Naive thymus-derived CD4-positive, alpha-beta T cell (primary cell): ENCODE measurements around the gene RPTOR. TPM values are rescaled to one million over a fixed set of nuclear protein-coding genes. Genes with fewer than 3 reads are reported as not detected.
A peak's percentile ranks its signal among the peaks of the same experiment; 100 is the strongest.

Source experiments
- ATAC-seq: fragments of 150-1000 bp; cut with Tn5 transposase; 2 replicates; pipeline ENCODE4 v1.10.0; 2021; ENCODE audit warnings: mild to moderate bottlenecking, moderate library complexity
- CTCF ChIA-PET: fragments of 350-600 bp; sonication (Branson Sonifier 250); formaldehyde crosslinking; loops from one replicate; lab custom pipeline; 2021; ENCODE audit warnings: antibody characterized with exemption; lab: Charles Lee
- POLR2A ChIA-PET: fragments of 350-600 bp; sonication (Branson Sonifier 250); formaldehyde crosslinking; loops from one replicate; lab custom pipeline; 2021; ENCODE audit warnings: antibody characterized with exemption, inconsistent platforms; lab: Charles Lee
- DNase-seq, 9 donors: peaks; one replicate each; pipeline versions ENCODE4 v3.0.0 to v3.0.0-alpha.2; 2020 to 2022; ENCODE audit warnings: mixed read lengths in 1 of 9
- H3K27ac ChIP-seq: one replicate; pipeline ENCODE4 v1.7.0; 2013; ENCODE audit warnings: mild to moderate bottlenecking, low read depth, low read length, moderate library complexity
- H3K27me3 ChIP-seq, 2 donors: one replicate each; pipeline ENCODE4 v1.7.0; 2013; ENCODE audit warnings: low read length in 2 of 2, mild to moderate bottlenecking in 2 of 2, moderate library complexity in 2 of 2; ENCODE audit not compliant: control insufficient read depth in 2 of 2, insufficient read depth in 2 of 2
- H3K36me3 ChIP-seq, 3 experiments: 1 replicate in 2 of 3; 2 replicates in 1 of 3; pipeline ENCODE4 v1.7.0; 2013; ENCODE audit warnings: low read length in 3 of 3, mild to moderate bottlenecking in 3 of 3, moderate library complexity in 1 of 3; ENCODE audit not compliant: insufficient read depth in 3 of 3, control insufficient read depth in 2 of 3
- H3K4me1 ChIP-seq, 2 donors: one replicate each; pipeline ENCODE4 v1.7.0; 2013; ENCODE audit warnings: low read length in 2 of 2, mild to moderate bottlenecking in 2 of 2, moderate library complexity in 1 of 2; ENCODE audit not compliant: control insufficient read depth in 2 of 2, insufficient read depth in 2 of 2
- H3K4me3 ChIP-seq: 2 replicates; pipeline ENCODE4 v1.7.0; 2013; ENCODE audit warnings: mild to moderate bottlenecking, low read length
- H3K9me3 ChIP-seq, 3 experiments: 1 replicate in 2 of 3; 2 replicates in 1 of 3; pipeline ENCODE4 v1.7.0; 2013; ENCODE audit warnings: low read length in 3 of 3; ENCODE audit not compliant: control insufficient read depth in 2 of 3
- H3K27ac Mint-ChIP-seq, 9 donors: one replicate each; pipeline ENCODE4 v1.8.0; 2020 to 2022; ENCODE audit warnings: mixed read lengths in 9 of 9, mild to moderate bottlenecking in 8 of 9, moderate library complexity in 5 of 9, inconsistent platforms in 2 of 9
- H3K27me3 Mint-ChIP-seq, 5 donors: one replicate each; pipeline ENCODE4 v1.8.0; 2021 to 2022; ENCODE audit warnings: mixed read lengths in 5 of 5, mild to moderate bottlenecking in 1 of 5
- H3K36me3 Mint-ChIP-seq, 5 donors: one replicate each; pipeline ENCODE4 v1.8.0; 2020 to 2022; ENCODE audit warnings: mixed read lengths in 5 of 5, mild to moderate bottlenecking in 3 of 5, inconsistent platforms in 1 of 5
- H3K4me1 Mint-ChIP-seq, 7 donors: one replicate each; pipeline ENCODE4 v1.8.0; 2020 to 2022; ENCODE audit warnings: mixed read lengths in 7 of 7, mild to moderate bottlenecking in 3 of 7, inconsistent platforms in 1 of 7
- H3K4me3 Mint-ChIP-seq, 10 donors: one replicate each; pipeline ENCODE4 v1.8.0; 2020 to 2022; ENCODE audit warnings: mild to moderate bottlenecking in 10 of 10, mixed read lengths in 10 of 10, moderate library complexity in 6 of 10, inconsistent platforms in 2 of 10
- H3K9me3 Mint-ChIP-seq, 11 donors: one replicate each; pipeline ENCODE4 v1.8.0; 2020 to 2022; ENCODE audit warnings: mixed read lengths in 11 of 11, mild to moderate bottlenecking in 4 of 11, inconsistent platforms in 1 of 11, moderate library complexity in 1 of 11
- intact Hi-C, 2 donors: fragments of 100-400 bp; cut with micrococcal nuclease; formaldehyde crosslinking; loops; one replicate each; pipeline ENCODE4 v1.15.1; 2023
- polyA plus RNA-seq, 2 donors: library from polyadenylated mRNA; unstranded; fragments of 300-500 nt; fragmentation: Illumina TruSeq; gene quantifications; one replicate each; pipeline ENCODE4 v1.2.3, GENCODE V29; 2021
- total RNA-seq, 6 experiments: library from RNA in 5 of 6; stranded (reverse) in 5 of 6; gene quantifications; 1 replicate in 5 of 6; 2 replicates in 1 of 6; pipeline ENCODE4 v1.2.3 and lab custom pipeline; 2021 to 2026

Gene RPTOR
- total and polyA plus RNA-seq, 7 experiments from 2014 or later = 10.9 to 89.8 (median 59.9) TPM

DNA sequence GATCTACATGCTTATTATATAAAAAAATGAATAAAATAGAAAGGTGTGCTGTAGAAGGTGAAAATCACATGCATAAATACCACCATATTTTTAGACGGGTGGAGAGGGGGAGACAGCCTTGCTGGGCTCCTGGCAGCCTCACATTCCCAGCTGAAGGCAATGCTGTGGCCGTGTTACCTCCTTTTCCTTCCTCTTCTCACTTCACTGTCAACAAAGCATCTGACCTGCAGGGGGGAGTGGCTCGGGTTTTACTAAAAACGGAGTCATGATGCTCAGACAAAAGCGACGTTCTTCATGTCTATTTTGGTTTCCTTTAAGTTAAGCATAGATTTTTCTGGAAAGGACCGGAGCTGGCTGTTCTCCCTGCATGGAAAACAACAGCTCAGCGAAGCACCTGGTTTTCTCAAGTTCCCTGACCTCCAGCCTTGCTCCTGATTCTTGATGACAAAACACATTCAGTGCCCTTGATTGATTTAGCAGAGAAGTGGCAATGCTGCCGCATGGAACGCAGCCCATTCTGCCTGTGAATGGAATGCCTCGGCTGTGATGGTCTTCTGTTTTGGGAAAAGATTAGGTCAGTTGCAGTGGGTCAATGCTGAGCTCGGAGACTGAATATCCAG, 5.5 kb upstream of the RPTOR start:
- H3K4me1 ChIP-seq = peaks cover 0 to 4% of the 10 kb centered on the region in 2 donors
- intact Hi-C loops = no loop called here
- no peaks in the 10 kb centered on the region for H3K27me3 ChIP-seq
- H3K4me3 ChIP-seq = no peak overlapping the region
- Mint-ChIP-seq H3K4me3 (peak overlapping the region in 5 of 10 donors; percentile 8 to 50 (median 29)), H3K27ac (no peak overlapping the region), H3K27me3 (peaks cover 0 to 12% (median 6%) of the 10 kb centered on the region in 5 donors), H3K4me1 (peaks cover 8 to 10% (median 9%) of the 10 kb centered on the region in 7 donors), H3K36me3 (no peaks in the 10 kb centered on the region), H3K9me3 (no peaks in the 10 kb centered on the region)
- peak in 4 of 9 donors; percentile 5 to 33 (median 10) for DNase-seq
- no peaks in the 10 kb centered on the region for H3K36me3 ChIP-seq
- H3K9me3 ChIP-seq = no peaks in the 10 kb centered on the region
- ChIA-PET POLR2A (interaction anchor here (0.7 kb wide), 1 partner anchor 479 kb away, joined by 3 read pairs; no protein-coding TSS in a partner anchor), CTCF (interaction anchor here (0.6 to 1.0 kb wide), 2 partner anchors 180 to 360 kb away, joined by 3 read pairs; no protein-coding TSS in a partner anchor)
- no peak overlapping the region for H3K27ac ChIP-seq
- ATAC-seq = no peak

DNA sequence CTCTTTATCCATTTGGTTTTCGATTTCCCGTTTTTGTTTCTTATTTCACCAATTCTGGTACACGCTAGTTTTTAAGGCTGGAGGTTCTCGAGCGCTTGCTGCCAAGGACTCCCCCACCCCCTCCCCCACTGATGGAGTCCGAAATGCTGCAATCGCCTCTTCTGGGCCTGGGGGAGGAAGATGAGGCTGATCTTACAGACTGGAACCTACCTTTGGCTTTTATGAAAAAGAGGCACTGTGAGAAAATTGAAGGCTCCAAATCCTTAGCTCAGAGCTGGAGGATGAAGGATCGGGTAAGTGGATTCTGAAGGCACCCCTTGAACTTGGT, 825 bp downstream of the RPTOR start:
- peaks cover 0 to 7% (median 3%) of the 10 kb centered on the region in 5 donors for H3K36me3 Mint-ChIP-seq
- peak overlapping the region in 7 of 9 donors; percentile 28 to 97 (median 91) for H3K27ac Mint-ChIP-seq
- DNase-seq (no peak), ATAC-seq (no peak)
- peaks cover 13 to 15% of the 10 kb centered on the region in 2 donors for H3K4me1 ChIP-seq
- intact Hi-C loops = loop anchor here (2.0 to 10.0 kb wide), 5 partner anchors 29 to 677 kb away; partner anchors contain the start of gene CEP131 (in 1 of the 2)
- no peaks in the 10 kb centered on the region for H3K9me3 ChIP-seq
- H3K27me3 ChIP-seq = no peaks in the 10 kb centered on the region
- H3K4me3 Mint-ChIP-seq = peak overlapping the region; percentile 88 to 97 (median 94)
- POLR2A ChIA-PET = interaction anchor here (0.6 to 1.6 kb wide), 4 partner anchors 91 to 567 kb away, joined by 3 to 11 read pairs (median 4); no protein-coding TSS in a partner anchor
- peak overlapping the region; percentile 97 for H3K4me3 ChIP-seq
- H3K27ac ChIP-seq = peak overlapping the region; percentile 79
- peaks cover 0 to 4% (median 3%) of the 10 kb centered on the region in 5 donors for H3K27me3 Mint-ChIP-seq
- CTCF ChIA-PET = no interaction called here
- peaks cover 21 to 45% (median 38%) of the 10 kb centered on the region in 7 donors for H3K4me1 Mint-ChIP-seq
- H3K36me3 ChIP-seq = peaks cover 0 to 18% (median 0%) of the 10 kb centered on the region in 3 experiments
- peaks cover 0 to 3% (median 0%) of the 10 kb centered on the region in 11 donors for H3K9me3 Mint-ChIP-seq

DNA sequence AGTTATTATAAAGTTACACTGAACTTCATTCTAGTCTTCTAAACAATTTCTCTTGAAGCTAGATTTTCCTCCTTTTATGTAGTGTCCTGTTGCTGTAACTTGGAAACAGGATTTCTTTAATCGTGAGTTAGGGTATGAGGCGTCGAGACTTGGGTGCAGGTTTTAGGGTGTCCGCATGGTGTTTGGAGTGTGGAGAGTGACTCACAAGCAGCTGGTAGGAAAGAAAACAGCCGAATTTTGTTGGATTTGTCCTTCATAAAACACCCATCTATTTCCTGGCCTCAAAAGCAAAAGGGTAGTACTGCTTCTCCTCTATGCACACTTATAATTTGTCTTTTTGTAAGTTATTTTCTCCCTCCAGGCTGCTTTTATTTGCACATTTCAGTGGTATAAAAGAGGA, 1.6 kb downstream of the RPTOR start:
- peaks cover 23 to 48% (median 43%) of the 10 kb centered on the region in 7 donors for H3K4me1 Mint-ChIP-seq
- H3K4me3 Mint-ChIP-seq = peak overlapping the region; percentile 57 to 97 (median 94)
- POLR2A ChIA-PET = interaction anchor here (0.6 to 1.7 kb wide), 2 partner anchors 92 to 567 kb away, joined by 3 read pairs; no protein-coding TSS in a partner anchor
- intact Hi-C loops = loop anchor here (10.0 kb wide), 2 partner anchors 121 to 349 kb away; no protein-coding TSS in a partner anchor
- CTCF ChIA-PET = no interaction called here
- H3K9me3 ChIP-seq = no peaks in the 10 kb centered on the region
- H3K36me3 ChIP-seq = peaks cover 0 to 18% (median 0%) of the 10 kb centered on the region in 3 experiments
- ATAC-seq (no peak), DNase-seq (no peak)
- peaks cover 13 to 15% of the 10 kb centered on the region in 2 donors for H3K4me1 ChIP-seq
- peak overlapping the region in 2 of 9 donors; percentile 25 to 78 for H3K27ac Mint-ChIP-seq
- H3K27me3 ChIP-seq = no peaks in the 10 kb centered on the region
- H3K36me3 Mint-ChIP-seq = peaks cover 0 to 9% (median 3%) of the 10 kb centered on the region in 5 donors
- H3K4me3 ChIP-seq = no peak overlapping the region
- H3K27me3 Mint-ChIP-seq = peaks cover 0 to 4% (median 3%) of the 10 kb centered on the region in 5 donors
- peaks cover 0 to 3% (median 0%) of the 10 kb centered on the region in 11 donors for H3K9me3 Mint-ChIP-seq
- H3K27ac ChIP-seq = no peak overlapping the region

DNA sequence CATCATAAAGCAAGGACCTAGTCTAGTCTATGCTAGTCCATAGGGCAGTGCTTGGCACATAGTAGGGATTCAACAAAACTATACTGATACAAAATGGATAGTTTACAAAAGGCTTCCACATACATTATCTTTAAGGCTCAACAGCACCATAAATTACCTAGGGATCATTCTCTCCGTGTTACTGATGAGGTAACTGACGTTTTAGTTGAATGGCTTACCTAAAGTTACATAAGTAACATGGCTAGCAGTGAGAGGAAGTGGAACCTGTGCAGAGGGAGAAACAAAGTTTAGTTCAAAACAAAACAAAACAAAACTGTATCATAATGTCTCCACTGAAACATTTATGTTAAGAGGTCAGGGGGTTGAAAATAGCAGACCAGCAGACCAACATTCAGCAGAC, 7.9 kb downstream of the RPTOR start:
- Mint-ChIP-seq H3K27me3 (no peaks in the 10 kb centered on the region), H3K36me3 (peaks cover 0 to 10% (median 6%) of the 10 kb centered on the region in 5 donors), H3K9me3 (no peaks in the 10 kb centered on the region), H3K27ac (no peak overlapping the region), H3K4me3 (no peak overlapping the region), H3K4me1 (peaks cover 23 to 32% (median 28%) of the 10 kb centered on the region in 7 donors)
- Histone ChIP-seq H3K27ac (no peak overlapping the region), H3K9me3 (no peaks in the 10 kb centered on the region), H3K4me3 (no peak overlapping the region), H3K27me3 (no peaks in the 10 kb centered on the region), H3K36me3 (peaks cover 0 to 21% (median 0%) of the 10 kb centered on the region in 3 experiments), H3K4me1 (peaks cover 0 to 2% of the 10 kb centered on the region in 2 donors)
- DNase-seq = no peak
- CTCF ChIA-PET = no interaction called here
- ATAC-seq = no peak
- intact Hi-C loops = no loop called here
- POLR2A ChIA-PET = no interaction called here

DNA sequence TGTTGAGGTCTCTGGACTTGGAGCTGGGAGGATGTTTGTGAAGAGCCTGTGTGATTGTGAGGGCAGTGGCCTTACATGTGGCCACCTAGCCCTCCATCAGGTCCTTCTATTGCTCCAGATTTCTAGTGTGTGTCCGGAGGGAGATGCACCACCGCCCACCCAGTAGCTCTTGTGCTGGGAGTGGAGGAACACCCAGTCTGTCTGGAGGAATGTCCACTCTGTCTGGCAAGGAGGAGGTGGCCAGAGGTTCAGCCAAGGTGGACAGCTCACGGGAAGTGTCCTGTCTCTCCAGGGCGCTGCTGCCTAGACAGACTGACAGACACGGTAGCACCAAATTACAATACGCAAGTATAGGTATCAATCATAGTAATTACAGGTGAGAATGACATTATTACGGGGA, 10.6 kb downstream of the RPTOR start:
- H3K4me3 ChIP-seq = no peak overlapping the region
- no peaks in the 10 kb centered on the region for H3K27me3 ChIP-seq
- no peak overlapping the region for H3K27ac ChIP-seq
- intact Hi-C loops = no loop called here
- peaks cover 15 to 32% (median 24%) of the 10 kb centered on the region in 7 donors for H3K4me1 Mint-ChIP-seq
- no peak overlapping the region for H3K4me3 Mint-ChIP-seq
- no peaks in the 10 kb centered on the region for H3K9me3 Mint-ChIP-seq
- ChIA-PET CTCF (interaction anchor here (0.7 kb wide), 1 partner anchor 82 kb away, joined by 3 read pairs; no protein-coding TSS in a partner anchor), POLR2A (interaction anchor here (0.9 kb wide), 1 partner anchor 11 kb away, joined by 3 read pairs; no protein-coding TSS in a partner anchor)
- no peaks in the 10 kb centered on the region for H3K4me1 ChIP-seq
- DNase-seq = no peak
- H3K36me3 Mint-ChIP-seq = peaks cover 0 to 22% (median 8%) of the 10 kb centered on the region in 5 donors
- no peaks in the 10 kb centered on the region for H3K27me3 Mint-ChIP-seq
- ATAC-seq = no peak
- H3K9me3 ChIP-seq = no peaks in the 10 kb centered on the region
- no peak overlapping the region for H3K27ac Mint-ChIP-seq
- peaks cover 0 to 16% (median 0%) of the 10 kb centered on the region in 3 experiments for H3K36me3 ChIP-seq

DNA sequence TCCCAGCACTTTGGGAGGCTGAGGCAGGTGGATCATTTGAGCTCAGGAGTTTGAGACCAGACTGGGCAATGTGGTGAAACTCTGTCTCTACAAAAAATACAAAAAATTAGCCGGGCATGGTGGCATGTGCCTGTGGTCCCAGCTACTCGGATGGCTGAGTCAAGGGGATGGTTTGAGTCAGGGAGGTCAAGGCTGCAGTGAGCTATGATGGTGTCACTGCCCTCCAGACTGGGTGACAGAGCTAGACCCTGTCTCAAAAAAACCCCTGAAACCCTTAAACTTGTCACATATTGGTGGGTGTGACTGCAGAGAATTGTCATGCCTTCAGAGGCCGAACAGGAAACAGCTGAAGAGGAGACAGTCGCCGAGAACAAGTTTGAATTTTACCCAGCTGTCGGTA, 13.4 kb downstream of the RPTOR start:
- H3K4me3 Mint-ChIP-seq = no peak overlapping the region
- Histone ChIP-seq H3K9me3 (no peaks in the 10 kb centered on the region), H3K27me3 (no peaks in the 10 kb centered on the region), H3K27ac (no peak overlapping the region), H3K4me1 (no peaks in the 10 kb centered on the region), H3K36me3 (peaks cover 0 to 16% (median 0%) of the 10 kb centered on the region in 3 experiments), H3K4me3 (no peak overlapping the region)
- ChIA-PET CTCF (interaction anchor here (0.7 kb wide), 1 partner anchor 341 kb away, joined by 3 read pairs; no protein-coding TSS in a partner anchor), POLR2A (no interaction called here)
- peaks cover 0 to 21% (median 4%) of the 10 kb centered on the region in 5 donors for H3K36me3 Mint-ChIP-seq
- no peak for DNase-seq
- no peak overlapping the region for H3K27ac Mint-ChIP-seq
- peaks cover 7 to 23% (median 19%) of the 10 kb centered on the region in 7 donors for H3K4me1 Mint-ChIP-seq
- no peak for ATAC-seq
- H3K27me3 Mint-ChIP-seq = no peaks in the 10 kb centered on the region
- intact Hi-C loops = no loop called here
- peaks cover 0 to 1% (median 0%) of the 10 kb centered on the region in 11 donors for H3K9me3 Mint-ChIP-seq
